ENCODE measurements around the gene CCDC81. TPM values are rescaled to one million over a fixed set of nuclear protein-coding genes. Genes with fewer than 3 reads are reported as not detected.

CCDC81 gene
- total and polyA plus RNA-seq, 9 of the 15 experiments (the other 6 are each of a cell fraction or from before 2014, with no cell fraction given): 0.16 to 1.0 (median 0.41) TPM

GRCh38 chr11:86444981-86445380 is 70.3 kb downstream of the CCDC81 start:
- 0% methylated on average over 1 of the region's 1 CpG for WGBS (ENCODE audit: insufficient coverage, low coverage, missing lambda C conversion rate)
- Histone ChIP-seq H3K27me3 (ENCODE audit: control insufficient read depth in 2 of 2, insufficient read depth in 2 of 2, low read length in 2 of 2) (no peaks in the 10 kb centered on the region), H3K36me3 (ENCODE audit: control insufficient read depth, insufficient read depth, low read length) (no peaks in the 10 kb centered on the region), H3K9me1 (ENCODE audit: control insufficient read depth, insufficient read depth, low read length) (no peaks in the 10 kb centered on the region), H3K4me2 (ENCODE audit: insufficient read depth, low read length) (no peak overlapping the region), H3K79me2 (ENCODE audit: control insufficient read depth, insufficient read depth, low read length) (no peaks in the 10 kb centered on the region), H3K27ac (ENCODE audit: extremely low read depth, low read depth, low read length) (no peak overlapping the region), H4K20me1 (replicated peaks; ENCODE audit: control insufficient read depth, insufficient read depth, low read length) (no peaks in the 10 kb centered on the region), H3K9ac (ENCODE audit: insufficient read depth in 1 of 2, low read depth in 2 of 2, low read length in 2 of 2) (no peak overlapping the region), H2AFZ (ENCODE audit: low read depth, low read length) (no peak overlapping the region), H3K9me3 (replicated peaks; ENCODE audit: control insufficient read depth, insufficient read depth, low read depth, low read length) (no peaks in the 10 kb centered on the region), H3K4me1 (replicated peaks in 1 of 2; ENCODE audit: control insufficient read depth in 2 of 2, insufficient read depth in 2 of 2, low read length in 2 of 2) (no peaks in the 10 kb centered on the region; a peak in 1 of 5 replicates), H3K4me3 (no peak overlapping the region)
- no TSS peak for BruUV-seq (replicated peaks)
- DNase-seq (ENCODE audit: extremely low read depth in 1 of 4, low spot score in 3 of 4): no peak
- intact Hi-C loops (cut with micrococcal nuclease) (no loop called here), in situ Hi-C loops (cut with MboI) (no loop called here)
- no peak for FAIRE-seq
- ChIA-PET CTCF (ENCODE audit: low intra/inter-chr PET ratio) (no interaction called here), POLR2A (interaction anchor here (0.6 kb wide), 1 partner anchor 192 kb away, joined by 3 read pairs; no protein-coding TSS in a partner anchor)
- TF ChIP-seq ZNF280A (IDR thresholded peaks at IDR 0.05; ENCODE audit: low read depth, partially characterized antibody) (no peak), ZNF12 (CRISPR knock-in tag; IDR thresholded peaks at IDR 0.05) (no peak), ZNF263 (CRISPR knock-in tag; IDR thresholded peaks at IDR 0.05; ENCODE audit: borderline replicate concordance) (no peak), HCFC1 (IDR thresholded peaks at IDR 0.05; ENCODE audit: low read depth, low read length) (no peak), ZNF124 (CRISPR knock-in tag; IDR thresholded peaks at IDR 0.05) (no peak), POLR2B (IDR thresholded peaks at IDR 0.05; ENCODE audit: low read depth, partially characterized antibody) (no peak), ZMIZ1 (IDR thresholded peaks at IDR 0.05; ENCODE audit: low read depth in 2 of 2, low read length in 2 of 2) (no peak)
- ATAC-seq: no peak
